HG03457 (cell line): ENCODE data around the gene ANGPTL5.
"Not testable (repeated sequence)": the region's sequence is repeated elsewhere in the genome, so short reads cannot be mapped to it uniquely, and the experiment has no call there.

ENCODE experiments used
- ATAC-seq: cut with Tn5 transposase; IDR thresholded peaks from one replicate; pipeline ENCODE4 v1.9.1; 2021; ENCODE audit warnings: moderate number of reproducible peaks; ENCODE audit not compliant: unreplicated experiment

ANGPTL5 gene

DNA sequence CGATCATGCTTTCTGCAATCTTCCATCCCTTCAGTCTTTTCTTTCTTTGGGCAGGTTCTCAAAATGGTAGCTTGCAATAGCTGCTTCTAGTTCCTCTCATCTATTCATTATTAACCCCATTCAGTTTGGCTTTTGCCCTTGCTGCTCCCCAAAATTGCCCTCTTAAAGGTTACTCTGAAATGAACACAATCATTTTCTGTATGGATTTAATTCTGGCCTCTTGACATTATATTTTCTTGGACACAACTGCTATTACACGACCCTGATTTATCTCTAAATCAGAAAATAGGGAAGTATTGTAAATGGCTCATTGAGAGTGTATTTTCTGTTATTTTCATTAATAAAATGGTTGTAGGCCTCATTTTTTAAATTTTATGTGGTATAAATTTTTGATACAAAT lies at the start of gene ANGPTL5:
Gene ANGPTL5 (minus strand): TSS at position 101 of the 400 bp plus-strand sequence. CDS start 8,613 bp downstream, outside the sequence.
- no peak for ATAC-seq

- not testable (repeated sequence) for ATAC-seq
Observed at GRCh38 chr11:101964200-101964599, 47.9 kb upstream of the ANGPTL5 start.

DNA sequence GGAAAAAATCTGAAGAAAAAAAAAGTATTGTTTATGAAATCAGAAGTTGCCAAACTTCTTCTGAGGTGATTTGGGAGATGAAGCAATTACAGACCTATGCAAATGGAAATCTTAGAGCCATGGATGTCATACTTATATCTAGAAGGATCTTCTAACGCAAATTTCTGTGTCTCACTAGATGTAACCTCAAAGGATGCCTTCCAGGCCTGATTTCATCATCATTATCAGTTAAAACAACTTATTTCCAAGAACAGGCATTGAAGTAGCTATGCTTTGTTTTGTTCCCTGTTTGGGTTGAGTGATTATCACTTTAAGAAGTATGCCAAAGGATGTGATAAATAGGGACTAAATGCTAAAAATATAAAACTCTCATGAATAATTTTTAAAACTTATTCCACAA lies 43.9 kb upstream of the ANGPTL5 start:
- ATAC-seq = no peak

DNA sequence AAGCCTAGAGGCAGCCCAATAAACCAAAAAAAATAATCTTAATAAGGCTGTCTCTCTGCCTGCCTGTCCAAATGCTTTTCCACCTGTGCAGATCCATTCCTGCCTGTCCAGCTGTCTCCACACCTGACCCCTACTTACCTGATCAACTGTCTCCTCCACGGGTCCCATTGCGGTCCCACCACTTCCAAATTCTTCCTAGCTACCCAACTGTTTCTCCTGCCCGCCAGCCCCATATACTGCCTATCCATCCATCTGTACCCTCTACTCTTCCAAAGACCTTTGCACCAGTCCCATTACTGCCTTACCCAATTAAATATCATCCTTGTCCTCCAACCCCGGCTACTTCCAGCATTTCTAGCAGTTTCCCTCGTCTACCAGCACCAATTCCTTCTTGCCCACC lies 39.4 kb upstream of the ANGPTL5 start:
- no peak for ATAC-seq

- no peak for ATAC-seq
Observed at GRCh38 chr11:101955278-101955677, 39.0 kb upstream of the ANGPTL5 start.

DNA sequence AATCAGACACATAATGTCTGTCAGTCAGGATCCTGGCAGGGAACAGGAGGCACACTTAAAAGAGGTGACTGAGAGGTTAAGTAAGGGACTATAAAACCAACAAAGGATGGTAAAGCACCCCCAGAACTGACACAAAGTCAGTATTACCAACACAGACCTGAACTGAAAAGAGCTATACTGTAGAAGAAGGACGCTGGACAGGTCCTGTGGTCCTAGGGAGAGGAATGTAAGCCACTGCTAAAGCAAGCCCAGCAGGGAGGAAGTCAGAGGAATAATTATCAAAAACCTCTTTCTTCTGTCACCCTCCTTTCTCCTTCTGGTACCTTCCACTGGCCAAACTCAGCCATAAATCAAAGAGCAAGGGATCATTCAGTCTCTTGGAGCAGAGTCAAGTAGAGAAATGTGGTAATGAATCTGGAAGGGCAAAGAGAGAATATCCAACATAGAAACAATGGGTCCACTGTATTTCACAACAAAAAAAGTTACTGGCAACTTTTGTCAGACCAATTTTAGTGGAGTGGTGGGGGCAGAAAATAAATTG lies 33.4 kb upstream of the ANGPTL5 start:
- no peak for ATAC-seq

- ATAC-seq = no peak
Observed at GRCh38 chr11:101945448-101945847, 29.1 kb upstream of the ANGPTL5 start.

GRCh38 chr11:101944923-101945322 lies 28.6 kb upstream of the ANGPTL5 start:
- no peak for ATAC-seq

DNA sequence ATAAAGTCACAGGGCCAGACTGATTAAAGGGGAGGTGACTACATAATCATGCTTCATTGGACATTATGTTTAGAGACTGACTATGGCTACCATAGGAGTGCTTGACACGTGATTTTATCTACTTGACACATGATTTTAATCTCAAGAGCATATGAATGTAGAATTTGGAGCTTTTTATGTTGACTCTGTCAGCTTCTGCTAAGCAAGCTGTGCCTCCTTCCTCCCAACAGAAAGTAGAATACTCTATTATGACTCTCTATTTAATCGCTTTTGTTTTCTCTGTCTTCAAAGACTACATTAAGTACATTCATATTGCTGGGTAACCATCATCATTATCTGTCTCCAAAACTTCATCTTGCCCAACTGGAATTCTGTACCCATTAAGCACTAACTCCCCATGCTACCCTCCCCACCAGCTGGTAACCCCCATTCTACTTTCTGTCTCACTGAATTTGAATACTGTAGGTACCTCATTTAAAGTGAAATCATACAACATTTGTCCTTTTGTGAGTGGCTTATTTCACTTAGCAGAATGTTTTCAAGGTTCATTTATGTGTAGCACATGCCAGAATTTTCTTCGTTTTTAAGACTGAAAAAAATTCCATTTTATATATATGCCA lies 24.7 kb upstream of the ANGPTL5 start:
- no peak for ATAC-seq

- ATAC-seq = no peak
Observed at GRCh38 chr11:101931692-101932091, 15.4 kb upstream of the ANGPTL5 start.

- ATAC-seq = no peak
Observed at GRCh38 chr11:101929294-101929915, 13.1 kb upstream of the ANGPTL5 start.

GRCh38 chr11:101923554-101923953 lies 7.2 kb upstream of the ANGPTL5 start:
- ATAC-seq = no peak

DNA sequence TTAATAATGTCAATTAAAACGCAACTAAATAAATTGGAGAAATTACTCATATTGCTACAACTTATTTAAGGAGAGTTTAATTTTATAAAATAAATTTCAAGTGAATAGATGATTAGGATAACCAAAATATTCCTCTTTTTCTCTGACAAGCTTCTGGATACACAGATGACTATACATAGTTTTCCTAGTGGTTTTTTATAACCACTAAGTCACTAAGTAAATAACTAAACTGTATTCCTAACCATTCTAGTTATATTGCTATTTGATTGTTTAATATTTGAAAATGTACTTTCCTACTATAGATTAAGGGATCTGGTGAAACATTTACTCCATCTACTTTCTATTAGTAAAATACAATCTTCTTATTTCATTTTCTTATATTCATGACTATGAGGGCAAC lies 4.7 kb upstream of the ANGPTL5 start:
- no peak for ATAC-seq

- no peak for ATAC-seq
Observed at GRCh38 chr11:101917226-101917625, 904 bp upstream of the ANGPTL5 start.

DNA sequence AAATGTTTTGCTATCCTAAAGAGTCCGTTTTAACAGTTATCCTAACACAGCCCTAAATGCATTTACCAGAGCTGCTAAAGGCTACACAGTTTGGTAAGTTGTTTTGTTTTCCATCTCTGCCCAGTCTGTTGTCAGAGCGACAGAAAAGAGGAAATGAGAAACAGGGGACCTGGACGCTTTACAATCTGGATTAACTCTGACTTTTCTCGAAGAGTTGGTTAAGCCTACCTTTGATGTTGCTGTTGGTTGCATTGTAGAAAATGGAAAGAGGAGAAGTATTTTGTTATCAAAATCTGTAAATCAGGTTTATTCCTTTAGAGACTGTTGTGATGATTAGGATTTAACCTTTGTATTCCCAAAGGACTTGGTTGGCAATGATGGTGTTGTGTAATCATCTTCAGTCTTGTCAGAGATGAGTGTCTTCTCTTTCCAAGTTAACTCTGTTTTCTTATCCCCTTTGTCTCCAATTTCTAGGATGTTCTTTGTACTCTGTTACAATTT lies 481 bp downstream of the ANGPTL5 start:
- ATAC-seq = peak; percentile 34

DNA sequence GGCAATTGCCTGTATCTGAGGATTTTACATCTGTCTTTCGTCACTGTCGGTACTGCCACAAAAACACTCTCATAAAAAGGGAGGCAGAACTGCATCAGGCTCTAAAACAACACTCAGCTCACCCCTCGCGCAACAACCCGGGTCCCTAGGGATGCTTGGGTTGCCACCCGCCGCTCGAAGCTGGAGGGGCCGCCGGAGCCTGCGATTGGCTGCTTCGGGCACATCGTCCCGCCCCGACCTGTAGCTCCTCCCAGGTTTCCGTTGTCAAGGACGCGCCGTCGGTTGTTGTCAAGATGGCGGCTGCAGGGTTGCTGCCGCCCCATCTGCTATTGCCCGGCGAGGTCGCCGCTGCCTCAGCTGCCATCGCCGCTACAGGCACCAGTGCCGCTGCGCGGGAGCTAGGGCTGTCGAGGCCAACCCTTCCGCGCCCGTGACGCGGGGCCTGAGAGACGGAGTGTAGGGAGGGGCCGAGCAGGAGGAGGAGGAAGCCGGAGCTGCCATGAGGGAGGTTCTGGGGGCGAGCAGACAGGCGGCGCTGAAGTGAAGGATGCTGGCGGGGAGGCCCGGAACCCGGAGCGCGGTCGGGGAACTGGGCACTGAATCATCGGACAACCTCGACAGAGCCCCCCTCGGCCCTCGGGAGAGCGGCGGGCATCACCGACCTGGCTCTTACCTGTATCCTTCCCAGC lies 1.4 kb downstream of the ANGPTL5 start, which contains the start of gene CEP126:
Gene CEP126 (plus strand): TSS at position 273 of the 689 bp plus-strand sequence. CDS start 275 bp downstream, at position 548.
- ATAC-seq = peak; percentile 100

DNA sequence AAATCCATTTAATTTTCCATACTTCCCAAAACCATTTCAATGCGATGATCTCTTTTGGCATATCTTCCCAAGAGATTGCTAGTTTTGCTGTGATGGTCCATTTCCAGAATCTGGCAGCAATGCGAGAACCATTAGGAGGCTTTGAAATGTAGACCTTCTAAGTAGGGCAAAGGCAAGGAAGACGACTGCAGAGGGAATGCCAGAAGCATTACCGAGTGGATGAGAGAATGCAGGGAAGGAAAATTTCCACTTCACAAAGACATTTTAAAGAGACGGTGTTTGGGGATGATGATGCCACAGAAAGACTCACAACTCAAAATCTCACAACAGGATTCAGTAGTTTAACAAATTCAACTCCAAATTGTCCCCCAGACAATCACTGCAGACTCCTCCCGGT lies 2.0 kb downstream of the ANGPTL5 start:
- ATAC-seq = no peak

DNA sequence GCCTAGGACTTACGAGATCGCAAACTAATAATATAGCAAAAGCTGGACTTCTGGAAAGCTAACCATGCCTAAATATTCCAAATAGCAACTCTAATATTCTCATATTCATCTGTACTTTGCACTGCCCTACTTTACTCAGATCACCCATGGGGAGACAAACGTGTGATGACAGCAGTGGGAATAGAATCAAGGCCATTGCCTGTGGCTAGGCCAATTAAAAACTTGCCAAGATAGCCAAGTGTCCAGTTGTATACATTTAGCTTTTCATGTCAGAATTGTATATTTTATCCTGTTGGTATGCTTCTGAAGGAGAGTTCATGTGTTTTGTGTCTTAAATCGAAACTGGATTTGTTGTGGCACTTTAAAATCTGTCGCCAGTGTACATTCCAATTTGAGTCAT lies 2.7 kb downstream of the ANGPTL5 start:
- ATAC-seq = no peak

DNA sequence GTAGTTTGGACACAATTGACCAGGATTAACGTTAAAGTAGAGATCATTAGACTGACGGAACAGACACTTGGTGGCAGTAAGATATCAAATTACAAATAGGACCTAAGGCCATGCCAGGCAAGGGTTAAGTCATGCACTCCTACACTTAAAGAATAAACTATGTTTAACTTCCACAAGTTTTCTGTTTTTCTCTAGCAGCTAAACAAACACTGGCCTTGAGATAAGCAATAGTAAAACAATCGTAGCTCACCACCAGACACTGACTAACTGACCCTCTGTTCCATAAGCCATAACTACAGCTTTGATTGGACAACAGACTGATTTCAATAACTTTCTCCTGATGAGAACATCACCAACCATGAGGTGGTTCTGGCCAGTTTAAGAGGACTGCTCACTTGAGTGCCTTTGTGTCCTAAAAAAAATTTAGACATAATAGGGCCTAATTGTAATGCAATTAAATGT lies 3.5 kb downstream of the ANGPTL5 start:
- no peak for ATAC-seq

DNA sequence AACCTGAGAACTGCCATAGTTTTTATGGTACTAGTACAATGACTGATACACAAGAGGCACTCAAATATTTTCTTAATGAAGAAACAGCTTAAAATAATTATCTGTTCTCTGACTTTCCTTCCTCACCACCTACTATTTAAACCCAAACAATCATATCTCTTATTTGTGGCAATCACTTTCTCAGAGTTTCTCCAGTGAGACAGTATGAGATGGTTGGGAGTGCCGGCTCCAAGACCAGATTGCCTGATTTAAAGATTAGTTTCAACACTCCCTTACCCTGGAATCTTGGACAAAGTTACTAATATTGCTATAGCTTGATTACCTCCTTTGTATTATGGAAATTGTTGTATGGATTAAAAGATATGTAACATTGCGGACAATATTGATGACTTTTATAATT lies 7.2 kb downstream of the ANGPTL5 start:
- no peak for ATAC-seq

DNA sequence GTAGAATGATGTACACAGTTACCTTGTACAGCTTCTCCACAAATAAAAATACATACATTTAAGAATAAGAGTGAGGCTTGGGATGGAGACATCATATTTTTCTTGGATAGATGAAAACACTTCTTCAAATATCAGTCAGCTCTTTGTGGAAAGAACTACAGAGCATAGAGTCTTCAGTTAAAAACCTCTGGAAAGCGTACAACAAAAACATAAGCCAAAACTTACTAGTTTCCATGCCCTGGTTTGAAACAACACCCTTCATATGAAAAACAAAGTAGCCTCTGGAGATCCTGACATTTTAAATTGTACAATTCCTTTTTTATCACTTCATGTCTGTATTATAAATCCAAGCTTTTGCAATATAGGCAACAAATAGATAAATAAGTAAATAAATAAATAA lies 8.5 kb downstream of the ANGPTL5 start:
- no peak for ATAC-seq

- no peak for ATAC-seq
Observed at GRCh38 chr11:101894505-101894904, 21.8 kb downstream of the ANGPTL5 start.
